Astrocyte of the cerebellum (primary cell): Measurements from ENCODE around the gene PRCD.

Source experiments
- DNase-seq: peaks from one replicate; pipeline ENCODE4 v3.0.0-alpha.2; 2011; ENCODE audit warnings: low read depth
- H3K4me3 ChIP-seq: 2 replicates; pipeline ENCODE4 v1.5.1; 2011; ENCODE audit warnings: mild to moderate bottlenecking, low read depth, low read length, moderate library complexity
- in situ Hi-C: cut with HindIII; loops from 2 replicates; pipeline ENCODE4 v1.10.0; 2017; ENCODE audit warnings: low sequenced_read_pairs
- TF ChIP-seq, protein P1 (sequence below): IDR thresholded peaks from 2 replicates; pipeline ENCODE4 v1.5.1; 2012; ENCODE audit warnings: low read length, low read depth, moderate library complexity, mild to moderate bottlenecking; ENCODE audit errors: missing control alignments

Gene PRCD

DNA sequence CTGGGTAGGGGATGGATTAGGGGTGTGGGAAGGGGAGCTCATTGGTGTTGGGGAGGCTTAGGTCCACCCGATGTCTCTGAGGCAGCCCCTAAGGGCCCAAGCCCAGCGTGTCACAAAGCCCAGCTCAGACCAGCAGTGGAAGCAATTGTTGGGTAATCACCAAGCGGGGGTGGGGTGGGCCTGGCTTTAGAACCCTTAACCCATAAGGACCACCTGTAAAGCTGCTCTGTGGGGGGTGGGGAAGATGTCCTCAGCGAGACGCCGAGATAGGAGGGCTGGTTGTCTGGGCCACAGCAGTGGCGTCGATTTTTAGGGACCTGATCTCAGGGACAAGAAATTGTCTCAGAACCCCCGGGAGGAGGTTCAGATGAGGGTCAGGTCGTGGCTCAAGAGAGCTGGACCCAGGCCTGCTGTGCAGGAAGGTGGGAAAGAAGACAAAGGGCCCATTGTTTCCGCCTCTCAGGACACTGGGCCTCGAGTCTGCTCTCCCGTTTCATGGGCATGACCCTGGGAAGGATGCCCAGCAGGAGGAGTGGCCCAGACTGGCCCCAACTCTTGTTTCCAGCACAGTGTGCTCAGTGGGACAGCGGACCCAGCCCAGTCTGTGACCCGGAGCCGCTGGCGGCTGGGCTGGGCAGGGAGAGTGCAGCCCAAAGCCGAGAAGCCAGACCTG is 29.9 kb downstream of the PRCD start:
- H3K4me3 ChIP-seq, result no peak overlapping the region
- no peak for DNase-seq
- in situ Hi-C loops, result loop anchor here (10.0 to 25.0 kb wide), 2 partner anchors 75 to 168 kb away; partner anchors contain the start of genes JMJD6, METTL23, MFSD11 and SRSF2
- TF ChIP-seq, protein P1, sequence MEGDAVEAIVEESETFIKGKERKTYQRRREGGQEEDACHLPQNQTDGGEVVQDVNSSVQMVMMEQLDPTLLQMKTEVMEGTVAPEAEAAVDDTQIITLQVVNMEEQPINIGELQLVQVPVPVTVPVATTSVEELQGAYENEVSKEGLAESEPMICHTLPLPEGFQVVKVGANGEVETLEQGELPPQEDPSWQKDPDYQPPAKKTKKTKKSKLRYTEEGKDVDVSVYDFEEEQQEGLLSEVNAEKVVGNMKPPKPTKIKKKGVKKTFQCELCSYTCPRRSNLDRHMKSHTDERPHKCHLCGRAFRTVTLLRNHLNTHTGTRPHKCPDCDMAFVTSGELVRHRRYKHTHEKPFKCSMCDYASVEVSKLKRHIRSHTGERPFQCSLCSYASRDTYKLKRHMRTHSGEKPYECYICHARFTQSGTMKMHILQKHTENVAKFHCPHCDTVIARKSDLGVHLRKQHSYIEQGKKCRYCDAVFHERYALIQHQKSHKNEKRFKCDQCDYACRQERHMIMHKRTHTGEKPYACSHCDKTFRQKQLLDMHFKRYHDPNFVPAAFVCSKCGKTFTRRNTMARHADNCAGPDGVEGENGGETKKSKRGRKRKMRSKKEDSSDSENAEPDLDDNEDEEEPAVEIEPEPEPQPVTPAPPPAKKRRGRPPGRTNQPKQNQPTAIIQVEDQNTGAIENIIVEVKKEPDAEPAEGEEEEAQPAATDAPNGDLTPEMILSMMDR, result no peak

- in situ Hi-C loops, result loop anchor here (10.0 to 25.0 kb wide), 2 partner anchors 74 to 167 kb away; partner anchors contain the start of genes JMJD6, METTL23, MFSD11 and SRSF2
- TF ChIP-seq, protein P1, result no peak
- H3K4me3 ChIP-seq, result no peak overlapping the region
- DNase-seq, result no peak
These were observed 30.6 kb downstream of the PRCD start for GRCh38 chr17:76570457-76570856.

DNA sequence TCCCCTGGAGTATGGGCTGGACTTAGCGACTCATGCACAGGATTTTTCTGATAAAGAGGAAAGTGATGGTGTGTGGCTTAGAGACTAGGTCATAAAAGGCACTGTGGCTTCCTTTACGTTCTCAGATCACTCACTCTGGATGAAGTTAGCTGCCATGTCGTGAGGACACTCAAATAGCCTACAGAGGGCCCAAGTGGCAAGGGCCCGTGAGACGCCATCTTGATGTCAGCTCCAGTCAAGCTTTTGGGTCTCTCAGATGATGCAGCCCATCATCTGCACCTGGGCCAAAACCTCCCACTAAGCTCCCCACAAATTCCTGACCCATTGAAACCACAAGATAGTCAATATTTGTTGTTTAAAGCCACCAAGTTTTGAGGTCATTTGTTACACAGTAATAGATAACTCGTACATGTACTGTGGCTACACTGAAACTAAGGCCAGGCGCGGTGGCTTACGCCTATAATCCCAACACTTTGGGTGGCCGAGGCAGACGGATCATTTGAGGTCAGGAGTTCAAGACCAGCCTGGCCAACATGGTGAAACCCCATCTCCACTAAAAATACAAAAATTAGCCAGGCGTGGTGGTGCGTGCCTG is 31.1 kb downstream of the PRCD start:
- no peak for DNase-seq
- H3K4me3 ChIP-seq, result no peak overlapping the region
- TF ChIP-seq, protein P1, result no peak
- in situ Hi-C loops, result loop anchor here (10.0 to 25.0 kb wide), 2 partner anchors 74 to 166 kb away; partner anchors contain the start of genes JMJD6, METTL23, MFSD11 and SRSF2

GRCh38 chr17:76572201-76572910 is 32.5 kb downstream of the PRCD start:
- in situ Hi-C loops, result loop anchor here (10.0 to 25.0 kb wide), 2 partner anchors 72 to 165 kb away; partner anchors contain the start of genes JMJD6, METTL23, MFSD11 and SRSF2
- no peak overlapping the region for H3K4me3 ChIP-seq
- TF ChIP-seq, protein P1, result no peak
- DNase-seq, result no peak

- no peak overlapping the region for H3K4me3 ChIP-seq
- DNase-seq, result no peak
- TF ChIP-seq, protein P1, result no peak
- in situ Hi-C loops, result loop anchor here (10.0 to 25.0 kb wide), 2 partner anchors 72 to 164 kb away; partner anchors contain the start of genes JMJD6, METTL23, MFSD11 and SRSF2
These were observed 33.3 kb downstream of the PRCD start for GRCh38 chr17:76573096-76573495.

DNA sequence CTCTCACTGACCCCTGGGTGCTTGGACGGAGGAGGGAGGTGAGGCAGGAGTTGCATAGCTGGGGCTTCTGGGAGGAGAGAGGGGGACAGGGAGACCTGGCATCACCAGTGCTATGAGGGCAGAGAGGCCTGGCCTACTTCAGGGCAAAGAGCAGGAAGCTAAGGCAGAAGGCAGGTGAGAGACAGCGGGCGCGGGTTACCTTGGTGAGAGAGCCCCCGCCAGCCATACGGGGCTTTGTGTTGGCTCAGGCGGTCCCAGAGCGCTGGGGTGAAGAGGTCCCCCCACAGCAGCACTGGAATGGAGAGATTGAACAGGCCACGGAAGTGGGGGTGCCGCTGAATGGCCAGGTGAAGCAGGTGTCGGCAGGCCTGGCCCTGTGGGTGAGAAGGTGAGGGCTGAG is 34.3 kb downstream of the PRCD start:
- TF ChIP-seq, protein P1, result no peak
- no peak for DNase-seq
- in situ Hi-C loops, result loop anchor here (10.0 to 25.0 kb wide), 2 partner anchors 71 to 163 kb away; partner anchors contain the start of genes JMJD6, METTL23, MFSD11 and SRSF2
- H3K4me3 ChIP-seq, result no peak overlapping the region
